Fibroblast of the aortic adventitia (primary cell): ENCODE measurements around the gene PCDH15. TPM values are rescaled to one million over a fixed set of nuclear protein-coding genes. Genes with fewer than 3 reads are reported as not detected.

Experiments used
- DNase-seq: peaks from one replicate; pipeline ENCODE4 v3.0.0-alpha.2; 2010; ENCODE audit warnings: low read depth
- H3K4me3 ChIP-seq: 2 replicates; pipeline ENCODE4 v1.5.1; 2011; ENCODE audit warnings: low read depth, mild to moderate bottlenecking, control low read depth, low read length, moderate library complexity
- CTCF ChIP-seq: IDR thresholded peaks from 2 replicates; pipeline ENCODE4 v1.5.1; 2011; ENCODE audit warnings: mild to moderate bottlenecking, low read length, control low read depth, inconsistent platforms; ENCODE audit not compliant: insufficient read depth
- total RNA-seq: library from RNA; depleted of rRNA; stranded (reverse); fragments of >200 nt; gene quantifications from 2 replicates; pipeline ENCODE4 v1.2.3, GENCODE V29; 2012; ENCODE audit warnings: low replicate concordance

Gene PCDH15
- total RNA-seq = 0.08 and 0.09 TPM in 2 replicates

- no peak within 1 kb of the TSS for H3K4me3 ChIP-seq
- DNase-seq = no peak
- TF ChIP-seq CTCF = no peak
These were observed at the start of gene PCDH15 for GRCh38 chr10:54800741-54801421. Gene PCDH15, minus strand, starts transcription at chr10:54801231. Its CDS starts 136,969 bp downstream, at chr10:54664262.

DNA sequence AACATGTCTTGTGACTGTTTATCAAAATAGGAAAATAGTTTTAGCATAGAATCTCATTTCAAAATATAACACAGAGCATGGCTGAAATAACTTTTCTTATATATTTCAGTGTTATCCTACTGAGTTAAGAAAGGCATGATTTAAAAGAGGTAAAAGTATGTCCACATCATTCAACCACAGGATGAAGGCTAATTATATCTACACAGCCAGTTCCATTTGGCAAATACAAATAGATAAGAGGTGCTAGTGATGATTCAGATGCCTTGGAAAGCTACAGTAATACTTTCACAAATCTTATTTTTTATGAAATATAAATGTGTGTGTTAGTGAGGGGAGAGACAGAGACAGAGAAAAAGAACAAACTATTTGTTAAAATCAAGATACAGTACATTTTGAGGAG, 42.9 kb upstream of the PCDH15 start:
- no peak for DNase-seq
- no peak for TF ChIP-seq CTCF
- no peak overlapping the region for H3K4me3 ChIP-seq

GRCh38 chr10:54843085-54843646, 42.1 kb upstream of the PCDH15 start:
- TF ChIP-seq CTCF = no peak
- no peak overlapping the region for H3K4me3 ChIP-seq
- no peak for DNase-seq

DNA sequence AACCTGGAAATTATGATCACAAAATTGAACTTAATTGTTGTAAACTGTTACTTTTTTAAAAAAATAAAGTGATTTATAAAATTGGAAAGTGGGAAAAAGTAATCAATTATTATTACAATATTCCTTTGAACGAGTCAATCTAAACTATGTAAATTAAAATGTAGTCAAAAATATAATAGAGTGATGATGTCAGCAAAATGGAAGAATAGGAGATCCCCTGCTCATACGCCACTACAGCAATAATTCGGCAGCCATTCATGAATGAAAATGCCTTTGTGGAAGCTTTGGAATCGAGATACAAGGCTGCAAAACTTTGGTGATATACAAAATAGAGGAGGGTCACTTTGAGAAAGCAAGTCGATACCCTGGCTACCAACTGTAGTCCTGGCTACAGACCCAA, 36.4 kb upstream of the PCDH15 start:
- no peak for DNase-seq
- TF ChIP-seq CTCF = no peak
- no peak overlapping the region for H3K4me3 ChIP-seq

- no peak for TF ChIP-seq CTCF
- DNase-seq = no peak
- no peak overlapping the region for H3K4me3 ChIP-seq
These were observed 32.0 kb upstream of the PCDH15 start for GRCh38 chr10:54833029-54833428.

DNA sequence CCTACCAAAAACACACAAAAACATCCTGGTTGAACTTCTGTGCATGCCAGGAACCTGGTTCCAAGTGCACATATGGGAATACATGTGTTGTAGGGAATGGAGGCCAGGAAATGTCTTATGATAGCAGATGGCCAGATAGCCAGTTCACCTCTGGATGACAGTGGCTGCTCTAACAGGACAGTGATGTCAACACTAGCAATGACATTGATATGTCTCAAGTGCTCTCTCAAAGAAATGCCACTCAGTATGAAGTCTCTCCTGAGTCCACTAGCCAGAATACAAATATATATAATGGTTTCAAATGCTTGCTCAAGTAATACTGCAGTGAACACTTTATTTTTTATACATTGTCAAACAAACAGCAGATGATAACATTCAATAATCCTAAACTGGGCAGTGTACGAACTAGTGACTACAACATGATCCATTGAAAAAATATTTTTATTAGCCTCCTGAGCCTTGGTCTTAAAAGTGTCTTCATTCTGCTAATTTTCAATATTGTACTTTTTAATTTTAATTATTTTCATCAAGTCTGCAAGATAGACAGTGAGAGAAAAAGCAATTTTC, 26.0 kb upstream of the PCDH15 start:
- no peak overlapping the region for H3K4me3 ChIP-seq
- no peak for TF ChIP-seq CTCF
- DNase-seq = no peak
